OCI-LY1 (cell line): ENCODE measurements around the gene VAV2.

Source experiments
- H2AFZ ChIP-seq: fragments of 200-600 bp; sonication (generic), shearing (Covaris generic); 2 replicates; pipeline ENCODE4 v1.6.0; 2014; ENCODE audit warnings: antibody characterized with exemption, mild to moderate bottlenecking, low read length
- H3F3A ChIP-seq: fragments of 200-600 bp; sonication (generic), shearing (Covaris generic); 2 replicates; pipeline ENCODE4 v1.6.0; 2014; ENCODE audit warnings: mild to moderate bottlenecking, antibody characterized with exemption, low read length, moderate library complexity; ENCODE audit not compliant: insufficient read depth
- H3K27ac ChIP-seq: fragments of 200-600 bp; sonication (generic); 2 replicates; pipeline ENCODE4 v1.5.1; 2014; ENCODE audit warnings: low read length, mixed run types, mild to moderate bottlenecking, low read depth; ENCODE audit not compliant: poor library complexity, severe bottlenecking
- H3K27me3 ChIP-seq: fragments of 200-600 bp; sonication (generic); 2 replicates; pipeline ENCODE4 v1.6.0; 2014; ENCODE audit warnings: antibody characterized with exemption, mild to moderate bottlenecking, low read length, moderate library complexity; ENCODE audit not compliant: insufficient read depth
- H3K36me3 ChIP-seq: fragments of 200-600 bp; sonication (generic); 2 replicates; pipeline ENCODE4 v1.6.1; 2014; ENCODE audit warnings: mild to moderate bottlenecking, antibody characterized with exemption, low read length, moderate library complexity, mixed read lengths; ENCODE audit not compliant: insufficient read depth
- H3K4me1 ChIP-seq: fragments of 200-600 bp; sonication (generic); 2 replicates; pipeline ENCODE4 v1.5.1; 2014; ENCODE audit warnings: mild to moderate bottlenecking, low read length, moderate library complexity; ENCODE audit not compliant: insufficient read depth, severe bottlenecking
- H3K4me2 ChIP-seq: fragments of 200-600 bp; sonication (generic), shearing (Covaris generic); 2 replicates; pipeline ENCODE4 v1.6.1; 2014; ENCODE audit warnings: low read length
- H3K4me3 ChIP-seq: fragments of 200-600 bp; sonication (generic); 2 replicates; pipeline ENCODE4 v1.5.1; 2014; ENCODE audit warnings: low read length, low read depth, mild to moderate bottlenecking, mixed read lengths; ENCODE audit not compliant: poor library complexity, severe bottlenecking
- H3K79me2 ChIP-seq: fragments of 200-600 bp; shearing (Covaris generic); 2 replicates; pipeline ENCODE4 v1.6.1; 2016; ENCODE audit warnings: mixed run types, low read length, mixed read lengths; ENCODE audit not compliant: insufficient read depth
- H3K9ac ChIP-seq: fragments of 200-600 bp; sonication (generic), shearing (Covaris generic); 2 replicates; pipeline ENCODE4 v1.6.1; 2014; ENCODE audit warnings: mild to moderate bottlenecking, low read length, mixed read lengths
- H3K9me2 ChIP-seq: fragments of 200-600 bp; sonication (generic), shearing (Covaris generic); 2 replicates; pipeline ENCODE4 v1.6.1; 2014; ENCODE audit warnings: low read depth, mild to moderate bottlenecking, low read length, mixed read lengths
- H3K9me3 ChIP-seq: fragments of 200-600 bp; shearing (Covaris generic); 2 replicates; pipeline ENCODE4 v1.6.1; 2014; ENCODE audit warnings: low read length, mixed read lengths
- H4K20me1 ChIP-seq: fragments of 200-600 bp; sonication (generic), shearing (Covaris generic); 2 replicates; pipeline ENCODE4 v1.6.0; 2016; ENCODE audit warnings: mild to moderate bottlenecking, low read length; ENCODE audit not compliant: insufficient read depth
- EZH2 ChIP-seq: fragments of 200-600 bp; sonication (generic), shearing (Covaris generic); IDR thresholded peaks from 2 replicates; pipeline ENCODE4 v1.8.0; 2017; ENCODE audit warnings: borderline replicate concordance, mixed run types, mild to moderate bottlenecking, antibody characterized with exemption, low read length, moderate library complexity, mixed read lengths
- TF ChIP-seq, protein P1 (sequence below): fragments of 200-600 bp; sonication (generic), shearing (Covaris generic); IDR thresholded peaks from 2 replicates; pipeline ENCODE4 v1.5.1; 2017; ENCODE audit warnings: mild to moderate bottlenecking, antibody characterized with exemption, low read length, moderate library complexity, mixed read lengths

VAV2 gene

DNA sequence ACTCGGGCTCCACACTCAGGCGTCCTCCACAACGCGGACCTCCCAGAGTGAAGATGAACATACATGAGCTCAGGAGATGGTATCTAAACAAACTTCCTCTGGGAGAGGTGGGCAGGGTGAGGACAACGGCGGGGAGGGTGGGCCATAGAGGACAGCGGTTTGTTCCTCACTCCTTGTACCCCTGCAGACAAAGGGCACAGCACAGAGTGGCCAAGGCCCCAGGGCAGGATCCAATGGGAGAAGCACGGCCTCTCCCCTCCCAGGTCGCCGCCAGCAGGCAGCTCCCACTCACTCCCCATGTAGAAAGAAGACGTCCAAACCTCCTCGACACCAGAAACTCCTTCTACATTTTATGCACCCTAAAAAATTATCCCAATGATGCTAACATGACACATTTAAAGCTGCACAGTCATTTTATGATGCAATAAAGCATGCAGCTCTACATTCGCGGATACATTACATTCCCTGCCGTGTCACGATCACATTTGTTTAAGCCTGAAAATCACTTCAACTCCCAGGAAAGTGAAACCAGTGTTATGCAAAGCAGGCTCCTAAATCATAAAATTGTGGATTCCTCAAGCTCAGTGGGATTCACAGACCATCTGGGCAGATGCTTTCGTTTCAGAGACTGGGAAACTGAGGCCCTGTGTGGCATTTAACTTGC lies 166.4 kb downstream of the VAV2 start:
- no peaks in the 10 kb centered on the region for H3K9me2 ChIP-seq
- TF ChIP-seq, protein P1, sequence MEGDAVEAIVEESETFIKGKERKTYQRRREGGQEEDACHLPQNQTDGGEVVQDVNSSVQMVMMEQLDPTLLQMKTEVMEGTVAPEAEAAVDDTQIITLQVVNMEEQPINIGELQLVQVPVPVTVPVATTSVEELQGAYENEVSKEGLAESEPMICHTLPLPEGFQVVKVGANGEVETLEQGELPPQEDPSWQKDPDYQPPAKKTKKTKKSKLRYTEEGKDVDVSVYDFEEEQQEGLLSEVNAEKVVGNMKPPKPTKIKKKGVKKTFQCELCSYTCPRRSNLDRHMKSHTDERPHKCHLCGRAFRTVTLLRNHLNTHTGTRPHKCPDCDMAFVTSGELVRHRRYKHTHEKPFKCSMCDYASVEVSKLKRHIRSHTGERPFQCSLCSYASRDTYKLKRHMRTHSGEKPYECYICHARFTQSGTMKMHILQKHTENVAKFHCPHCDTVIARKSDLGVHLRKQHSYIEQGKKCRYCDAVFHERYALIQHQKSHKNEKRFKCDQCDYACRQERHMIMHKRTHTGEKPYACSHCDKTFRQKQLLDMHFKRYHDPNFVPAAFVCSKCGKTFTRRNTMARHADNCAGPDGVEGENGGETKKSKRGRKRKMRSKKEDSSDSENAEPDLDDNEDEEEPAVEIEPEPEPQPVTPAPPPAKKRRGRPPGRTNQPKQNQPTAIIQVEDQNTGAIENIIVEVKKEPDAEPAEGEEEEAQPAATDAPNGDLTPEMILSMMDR: no peak
- TF ChIP-seq EZH2: no peak
- no peak overlapping the region for H3K27ac ChIP-seq
- H4K20me1 ChIP-seq: no peaks in the 10 kb centered on the region
- no peaks in the 10 kb centered on the region for H3K9me3 ChIP-seq
- no peaks in the 10 kb centered on the region for H3F3A ChIP-seq
- no peak overlapping the region for H3K4me3 ChIP-seq
- peaks cover 15% of the 10 kb centered on the region; the same call in 1 of the 2 replicates for H3K27me3 ChIP-seq
- H3K4me2 ChIP-seq: no peak overlapping the region
- no peaks in the 10 kb centered on the region for H3K4me1 ChIP-seq
- H3K9ac ChIP-seq: no peak overlapping the region
- H2AFZ ChIP-seq: no peak overlapping the region
- H3K79me2 ChIP-seq: no peaks in the 10 kb centered on the region
- H3K36me3 ChIP-seq: no peaks in the 10 kb centered on the region

DNA sequence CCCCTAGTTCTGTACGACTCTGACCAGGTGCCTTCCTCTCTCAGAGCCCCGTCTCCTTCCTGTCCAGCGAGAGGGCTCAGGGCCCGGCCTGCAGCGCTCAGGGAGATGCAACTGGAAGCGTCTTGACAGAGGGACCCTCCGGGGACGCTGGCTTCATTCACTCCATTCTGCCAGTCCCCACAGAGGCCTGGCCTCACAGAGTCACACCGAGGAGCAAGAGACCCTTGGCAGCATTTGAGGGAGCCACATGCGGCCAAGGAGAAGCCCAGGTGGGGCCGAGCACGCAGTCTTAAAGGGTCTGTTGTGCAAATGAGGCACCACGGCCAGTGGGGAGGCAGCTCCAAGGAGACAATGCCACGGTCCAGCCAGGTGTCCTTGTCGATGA lies 167.3 kb downstream of the VAV2 start:
- no peaks in the 10 kb centered on the region for H3F3A ChIP-seq
- H3K79me2 ChIP-seq: no peaks in the 10 kb centered on the region
- no peak overlapping the region for H3K4me2 ChIP-seq
- no peak overlapping the region for H2AFZ ChIP-seq
- no peaks in the 10 kb centered on the region for H3K9me3 ChIP-seq
- no peaks in the 10 kb centered on the region for H3K36me3 ChIP-seq
- H3K27me3 ChIP-seq: peaks cover 15% of the 10 kb centered on the region; the same call in 1 of the 2 replicates
- no peaks in the 10 kb centered on the region for H3K9me2 ChIP-seq
- TF ChIP-seq EZH2: no peak
- TF ChIP-seq, protein P1: no peak
- H3K4me1 ChIP-seq: no peaks in the 10 kb centered on the region
- no peak overlapping the region for H3K4me3 ChIP-seq
- no peaks in the 10 kb centered on the region for H4K20me1 ChIP-seq
- H3K27ac ChIP-seq: no peak overlapping the region
- H3K9ac ChIP-seq: no peak overlapping the region

- Histone ChIP-seq H2AFZ (no peak overlapping the region), H3K4me2 (no peak overlapping the region), H3K9me2 (no peaks in the 10 kb centered on the region), H3F3A (no peaks in the 10 kb centered on the region), H3K79me2 (no peaks in the 10 kb centered on the region), H3K36me3 (no peaks in the 10 kb centered on the region), H3K27me3 (peaks cover 15% of the 10 kb centered on the region; the same call in 1 of the 2 replicates), H3K27ac (no peak overlapping the region), H4K20me1 (no peaks in the 10 kb centered on the region), H3K4me3 (no peak overlapping the region), H3K9ac (no peak overlapping the region), H3K9me3 (no peaks in the 10 kb centered on the region), H3K4me1 (no peaks in the 10 kb centered on the region)
- no peak for TF ChIP-seq EZH2
- TF ChIP-seq, protein P1: no peak
These were observed 167.9 kb downstream of the VAV2 start for GRCh38 chr9:133824106-133824801.
